Measurements from ENCODE around the gene MAST2. TPM values are rescaled to one million over a fixed set of nuclear protein-coding genes. Genes with fewer than 3 reads are reported as not detected.

Gene MAST2
- total RNA-seq, 1 experiment from 2014 or later: 41.9 TPM

DNA sequence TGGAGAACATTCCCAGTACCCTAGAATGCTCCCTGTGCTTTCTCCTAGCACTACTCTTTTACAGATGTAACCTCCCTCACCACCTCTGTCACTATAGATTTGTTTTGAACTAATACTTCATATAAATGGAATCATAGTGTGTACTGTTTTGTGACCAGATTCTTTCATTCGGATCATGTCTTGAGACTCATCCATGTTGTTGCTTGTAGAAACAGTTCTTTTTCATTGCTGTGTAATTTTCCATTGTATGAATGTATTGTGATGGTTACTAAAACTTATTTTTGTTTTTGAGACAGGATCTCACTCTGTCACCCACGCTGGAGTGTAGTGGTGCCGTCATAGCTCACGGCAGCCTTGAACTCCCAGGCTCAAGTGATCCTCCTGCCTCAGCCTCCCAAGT is 2.7 kb downstream of the MAST2 start:
- Histone ChIP-seq H3K36me3 (ENCODE audit: control insufficient read depth in 1 of 2, insufficient read depth in 2 of 2, low read length in 2 of 2) (no peaks in the 10 kb centered on the region; a peak in 1 of 4 replicates), H3K27me3 (ENCODE audit: insufficient read depth, low read length) (no peaks in the 10 kb centered on the region), H3K4me1 (ENCODE audit: control insufficient read depth in 1 of 2, insufficient read depth in 2 of 2, low read length in 2 of 2) (peaks cover 11 to 21% of the 10 kb centered on the region in 2 experiments), H3K9ac (ENCODE audit: low read length) (no peak overlapping the region), H3K79me2 (ENCODE audit: insufficient read depth, low read length) (peaks cover 64% of the 10 kb centered on the region), H3K4me3 (replicated peaks in 1 of 2; ENCODE audit: low read depth in 1 of 2, low read length in 2 of 2) (no peak overlapping the region), H3K9me3 (ENCODE audit: control insufficient read depth in 1 of 2, insufficient read depth in 1 of 2, low read depth in 1 of 2, low read length in 2 of 2) (no peaks in the 10 kb centered on the region), H3K4me2 (ENCODE audit: low read length) (no peak overlapping the region), H3K27ac (ENCODE audit: low read depth, low read length) (no peak overlapping the region), H3K9me2 (ENCODE audit: insufficient read depth) (no peaks in the 10 kb centered on the region), H2AFZ (ENCODE audit: low read depth, low read length, poor library complexity, severe bottlenecking) (no peak overlapping the region), H4K20me1 (ENCODE audit: insufficient read depth) (no peaks in the 10 kb centered on the region)
- ATAC-seq (no peak), DNase-seq (ENCODE audit: low read depth, low spot score) (no peak)
- ChIA-PET CTCF (no interaction called here), RAD21 (ENCODE audit: low non-redundant PET in 1 of 2, low total read pairs in 2 of 2, uncharacterized antibody in 2 of 2, unreplicated experiment in 2 of 2) (no interaction called here), POLR2A (no interaction called here)
- intact Hi-C loops (cut with micrococcal nuclease): no loop called here
- no TSS peak for BruUV-seq (replicated peaks)
- TF ChIP-seq FOSL1 (IDR thresholded peaks at IDR 0.05; ENCODE audit: low read depth) (no peak), CBX3 (IDR thresholded peaks at IDR 0.05; ENCODE audit: low read depth) (no peak), EZH2 (IDR thresholded peaks at IDR 0.05) (no peak), SRF (IDR thresholded peaks at IDR 0.05; ENCODE audit: low read depth) (no peak), JUND (IDR thresholded peaks at IDR 0.05) (no peak), ATF3 (IDR thresholded peaks at IDR 0.05) (no peak), EZH2phosphoT487 (IDR thresholded peaks at IDR 0.05; ENCODE audit: borderline replicate concordance) (no peak), ZNF274 (IDR thresholded peaks at IDR 0.05; ENCODE audit: low read depth, low read length) (no peak), POLR2AphosphoS5 (IDR thresholded peaks at IDR 0.05; ENCODE audit: low read depth, low read length) (no peak), YY1 (IDR thresholded peaks at IDR 0.05; ENCODE audit: extremely low read depth, insufficient replicate concordance, low read depth, low read length) (no peak), REST (IDR thresholded peaks at IDR 0.05; ENCODE audit: low read depth) (no peak), EGR1 (IDR thresholded peaks at IDR 0.05; ENCODE audit: low read depth) (no peak), POLR2A (IDR thresholded peaks at IDR 0.05; ENCODE audit: borderline replicate concordance, extremely low read depth, insufficient read depth, insufficient read length) (no peak), RAD21 (IDR thresholded peaks at IDR 0.05; ENCODE audit: low read depth) (no peak)
- TF ChIP-seq, protein P1, sequence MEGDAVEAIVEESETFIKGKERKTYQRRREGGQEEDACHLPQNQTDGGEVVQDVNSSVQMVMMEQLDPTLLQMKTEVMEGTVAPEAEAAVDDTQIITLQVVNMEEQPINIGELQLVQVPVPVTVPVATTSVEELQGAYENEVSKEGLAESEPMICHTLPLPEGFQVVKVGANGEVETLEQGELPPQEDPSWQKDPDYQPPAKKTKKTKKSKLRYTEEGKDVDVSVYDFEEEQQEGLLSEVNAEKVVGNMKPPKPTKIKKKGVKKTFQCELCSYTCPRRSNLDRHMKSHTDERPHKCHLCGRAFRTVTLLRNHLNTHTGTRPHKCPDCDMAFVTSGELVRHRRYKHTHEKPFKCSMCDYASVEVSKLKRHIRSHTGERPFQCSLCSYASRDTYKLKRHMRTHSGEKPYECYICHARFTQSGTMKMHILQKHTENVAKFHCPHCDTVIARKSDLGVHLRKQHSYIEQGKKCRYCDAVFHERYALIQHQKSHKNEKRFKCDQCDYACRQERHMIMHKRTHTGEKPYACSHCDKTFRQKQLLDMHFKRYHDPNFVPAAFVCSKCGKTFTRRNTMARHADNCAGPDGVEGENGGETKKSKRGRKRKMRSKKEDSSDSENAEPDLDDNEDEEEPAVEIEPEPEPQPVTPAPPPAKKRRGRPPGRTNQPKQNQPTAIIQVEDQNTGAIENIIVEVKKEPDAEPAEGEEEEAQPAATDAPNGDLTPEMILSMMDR (IDR thresholded peaks at IDR 0.05 in 2 of 3, conservative IDR thresholded peaks at IDR 0.05 in 1 of 3; ENCODE audit: borderline replicate concordance in 1 of 3, insufficient read depth in 1 of 3, low read depth in 2 of 3, low read length in 2 of 3): no peak
